ENCODE measurements around the gene CENPP. TPM values are rescaled to one million over a fixed set of nuclear protein-coding genes. Genes with fewer than 3 reads are reported as not detected.

Gene CENPP
- total RNA-seq, 2 donors from 2014 or later = 0.78 to 2.3 TPM

DNA sequence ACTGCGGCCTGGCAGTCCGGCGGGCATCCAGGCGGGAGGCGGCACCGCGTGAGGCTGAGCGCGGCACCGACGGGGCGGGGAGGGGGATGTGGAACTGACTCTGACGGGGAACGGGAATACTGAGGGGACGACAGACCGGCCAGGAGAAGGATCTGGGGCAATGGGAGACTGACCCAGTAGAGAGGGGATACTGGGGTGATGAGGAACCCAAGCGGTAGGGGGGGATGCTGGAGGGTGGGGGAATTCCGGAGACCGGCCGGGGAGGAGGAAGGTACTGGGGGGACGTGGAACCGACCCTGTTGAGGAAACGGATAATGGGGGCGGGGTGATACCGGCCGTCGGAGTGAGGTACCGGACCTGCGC is 343.8 kb downstream of the CENPP start:
- peak overlapping the region; percentile 93 to 99 for H3K4me3 ChIP-seq
- no peaks in the 10 kb centered on the region for H3K27me3 ChIP-seq
- H3K27ac ChIP-seq = peak overlapping the region in 3 of 4 donors; percentile 61 to 86 (median 82)
- intact Hi-C loops (cut with DNase I) = no loop called here
- H3K9me3 ChIP-seq = no peaks in the 10 kb centered on the region
- no peaks in the 10 kb centered on the region for H3K36me3 ChIP-seq (replicated peaks in 1 of 2; ENCODE audit: insufficient read depth in 1 of 2, low read depth in 2 of 2)
- no peak for TF ChIP-seq POLR2A (IDR thresholded peaks at IDR 0.05)
- TF ChIP-seq, protein P1, sequence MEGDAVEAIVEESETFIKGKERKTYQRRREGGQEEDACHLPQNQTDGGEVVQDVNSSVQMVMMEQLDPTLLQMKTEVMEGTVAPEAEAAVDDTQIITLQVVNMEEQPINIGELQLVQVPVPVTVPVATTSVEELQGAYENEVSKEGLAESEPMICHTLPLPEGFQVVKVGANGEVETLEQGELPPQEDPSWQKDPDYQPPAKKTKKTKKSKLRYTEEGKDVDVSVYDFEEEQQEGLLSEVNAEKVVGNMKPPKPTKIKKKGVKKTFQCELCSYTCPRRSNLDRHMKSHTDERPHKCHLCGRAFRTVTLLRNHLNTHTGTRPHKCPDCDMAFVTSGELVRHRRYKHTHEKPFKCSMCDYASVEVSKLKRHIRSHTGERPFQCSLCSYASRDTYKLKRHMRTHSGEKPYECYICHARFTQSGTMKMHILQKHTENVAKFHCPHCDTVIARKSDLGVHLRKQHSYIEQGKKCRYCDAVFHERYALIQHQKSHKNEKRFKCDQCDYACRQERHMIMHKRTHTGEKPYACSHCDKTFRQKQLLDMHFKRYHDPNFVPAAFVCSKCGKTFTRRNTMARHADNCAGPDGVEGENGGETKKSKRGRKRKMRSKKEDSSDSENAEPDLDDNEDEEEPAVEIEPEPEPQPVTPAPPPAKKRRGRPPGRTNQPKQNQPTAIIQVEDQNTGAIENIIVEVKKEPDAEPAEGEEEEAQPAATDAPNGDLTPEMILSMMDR (IDR thresholded peaks at IDR 0.05) = no peak
- DNase-seq (peak in 3 of 4 donors; percentile 11 to 35 (median 30)), ATAC-seq (peak; percentile 11)
- WGBS, 2 donors = 0 to 1% methylated on average over 29 of the region's 29 CpGs
- peaks cover 39% of the 10 kb centered on the region for H3K4me1 ChIP-seq

Small RNA genes lying within 50 kb of the gene (microRNA-seq; reads per million reads assigned to microRNA genes)
- gene MIR3651 (ENCODE audit: borderline number of aligned reads in 2 of 2, borderline replicate concordance in 2 of 2) (0.47 to 3.6 reads per million in 2 donors), gene MIR4670 (ENCODE audit: borderline number of aligned reads in 2 of 2, borderline replicate concordance in 2 of 2) (0 reads per million in 2 donors)

Small RNA genes lying within 50 kb of the gene (small RNA-seq; reads per million reads assigned to genes)
- not detected for gene AL157827.1
- not detected for gene MIR3651
- not detected for gene MIR4670
- 2.4 reads per million, percentile 75 among the genes with 10 or more reads in this experiment for gene SNORA84

Other genes starting within 250 kb of the CENPP start
- 10 to 100 TPM; 34.9 to 36.1 TPM for gene SPTLC1, start 210.5 kb upstream of the CENPP start, total RNA-seq
- gene IARS1, start 32.3 kb upstream of the CENPP start, total RNA-seq = 10 to 100 TPM; 45.1 to 68.6 TPM
- 10 to 100 TPM; 26.5 to 38.2 TPM for gene NOL8, start 603 bp upstream of the CENPP start, total RNA-seq
- gene OGN, start 78.6 kb downstream of the CENPP start, total RNA-seq = 1 to 10 TPM; 2.6 to 4.4 TPM
- 1 to 10 TPM in 1 of 2 donors, under 1 TPM in 1; 0.33 to 4.9 TPM for gene OMD, start 98.5 kb downstream of the CENPP start, total RNA-seq
- 10 to 100 TPM in 1 of 2 donors, 1 to 10 TPM in 1; 3.6 to 13.5 TPM for gene ASPN, start 156.6 kb downstream of the CENPP start, total RNA-seq
- gene ECM2, start 210.0 kb downstream of the CENPP start, total RNA-seq = 1 to 10 TPM; 6.5 to 8.2 TPM

All from body of pancreas (tissue), 4 donors.